GM19397 (cell line): ENCODE measurements around the gene MCM8.

Source experiments
- ATAC-seq: cut with Tn5 transposase; IDR thresholded peaks from one replicate; pipeline ENCODE4 v1.9.1; 2021; ENCODE audit warnings: mild to moderate bottlenecking, moderate library complexity; ENCODE audit not compliant: unreplicated experiment

Gene MCM8

GRCh38 chr20:5950271-5951031 lies at the start of gene MCM8, which contains the start of gene TRMT6:
Gene MCM8 (plus strand): TSS chr20:5950652. CDS start chr20:5952016, 1,364 bp downstream.
Gene TRMT6 (minus strand): TSS chr20:5950533. CDS start chr20:5950405, 128 bp downstream.
- ATAC-seq = peak; percentile 99

GRCh38 chr20:5900908-5901307 lies 49.5 kb upstream of the MCM8 start:
- ATAC-seq = no peak

- ATAC-seq = no peak
Observed at GRCh38 chr20:5908981-5909380, 41.5 kb upstream of the MCM8 start.

GRCh38 chr20:5910186-5910585 lies 40.3 kb upstream of the MCM8 start:
- no peak for ATAC-seq

GRCh38 chr20:5913166-5913565 lies 37.3 kb upstream of the MCM8 start:
- ATAC-seq = no peak

GRCh38 chr20:5914859-5915258 lies 35.6 kb upstream of the MCM8 start:
- no peak for ATAC-seq

GRCh38 chr20:5918856-5919625 lies 31.4 kb upstream of the MCM8 start:
- ATAC-seq = no peak

- ATAC-seq = no peak
Observed at GRCh38 chr20:5919626-5920544, 30.6 kb upstream of the MCM8 start.

- ATAC-seq = no peak
Observed at GRCh38 chr20:5920581-5920980, 29.9 kb upstream of the MCM8 start.

GRCh38 chr20:5923493-5923892 lies 27.0 kb upstream of the MCM8 start:
- no peak for ATAC-seq

GRCh38 chr20:5925551-5925950 lies 24.9 kb upstream of the MCM8 start:
- no peak for ATAC-seq

GRCh38 chr20:5927749-5928462 lies 22.5 kb upstream of the MCM8 start:
- ATAC-seq = no peak

GRCh38 chr20:5928836-5929715 lies 21.4 kb upstream of the MCM8 start:
- no peak for ATAC-seq

GRCh38 chr20:5931411-5931810 lies 19.0 kb upstream of the MCM8 start:
- ATAC-seq = no peak

GRCh38 chr20:5932796-5933195 lies 17.7 kb upstream of the MCM8 start:
- no peak for ATAC-seq

- ATAC-seq = no peak
Observed at GRCh38 chr20:5933802-5934436, 16.5 kb upstream of the MCM8 start.

GRCh38 chr20:5935384-5935783 lies 15.1 kb upstream of the MCM8 start:
- no peak for ATAC-seq

GRCh38 chr20:5936238-5936637 lies 14.2 kb upstream of the MCM8 start:
- ATAC-seq = no peak

GRCh38 chr20:5938456-5939029 lies 11.9 kb upstream of the MCM8 start:
- no peak for ATAC-seq
